HG02840 (cell line): ENCODE data around the gene S100A3.
"Not testable (repeated sequence)": the region's sequence is repeated elsewhere in the genome, so short reads cannot be mapped to it uniquely, and the experiment has no call there.

ENCODE experiments used
- ATAC-seq: cut with Tn5 transposase; IDR thresholded peaks from one replicate; pipeline ENCODE4 v1.9.1; 2021; ENCODE audit warnings: mild to moderate bottlenecking, moderate library complexity, moderate number of reproducible peaks; ENCODE audit not compliant: unreplicated experiment, low FRiP score

Gene S100A3

GRCh38 chr1:153536012-153536670, 12.9 kb downstream of the S100A3 start:
- ATAC-seq, result no peak

GRCh38 chr1:153535242-153536011, 13.6 kb downstream of the S100A3 start, which contains the start of gene S100A6:
TSS of gene S100A6 (minus strand) at chr1:153535991. CDS start at chr1:153535339, 652 bp downstream.
- no peak for ATAC-seq

- ATAC-seq, result no peak
Observed at GRCh38 chr1:153534925-153535241, 14.2 kb downstream of the S100A3 start.

GRCh38 chr1:153534226-153534924, 14.7 kb downstream of the S100A3 start:
- ATAC-seq, result no peak

- no peak for ATAC-seq
Observed at GRCh38 chr1:153533689-153534201, 15.3 kb downstream of the S100A3 start.

- no peak for ATAC-seq
Observed at GRCh38 chr1:153532769-153533599, 16.1 kb downstream of the S100A3 start.

GRCh38 chr1:153532181-153532580, 16.9 kb downstream of the S100A3 start:
- no peak for ATAC-seq

GRCh38 chr1:153531638-153532037, 17.4 kb downstream of the S100A3 start:
- ATAC-seq, result no peak

GRCh38 chr1:153527683-153528040, 21.4 kb downstream of the S100A3 start:
- ATAC-seq, result no peak

GRCh38 chr1:153527023-153527682, 21.9 kb downstream of the S100A3 start:
- no peak for ATAC-seq

- no peak for ATAC-seq
Observed at GRCh38 chr1:153526132-153526543, 22.9 kb downstream of the S100A3 start.

- ATAC-seq, result no peak
Observed at GRCh38 chr1:153525088-153525728, 23.9 kb downstream of the S100A3 start.

GRCh38 chr1:153522353-153523048, 26.6 kb downstream of the S100A3 start:
- not testable (repeated sequence) for ATAC-seq

- not testable (repeated sequence) for ATAC-seq
Observed at GRCh38 chr1:153521808-153522207, 27.2 kb downstream of the S100A3 start.

- ATAC-seq, result no peak
Observed at GRCh38 chr1:153520818-153521476, 28.1 kb downstream of the S100A3 start.

GRCh38 chr1:153520137-153520691, 28.8 kb downstream of the S100A3 start:
- ATAC-seq, result not testable (repeated sequence)

GRCh38 chr1:153519242-153519641, 29.8 kb downstream of the S100A3 start:
- ATAC-seq, result no peak
